Stimulated activated CD4-positive, alpha-beta T cell treated with anti-CD3 and anti-CD28 coated beads, TNF-alpha, amount 100 ng/mL, for 1 hour (primary cell): ENCODE measurements around the gene STAT3.
"Not testable (repeated sequence)": the region's sequence is repeated elsewhere in the genome, so short reads cannot be mapped to it uniquely, and the experiment has no call there.

Experiments used
- DNase-seq, 3 donors: peaks; one replicate each; pipeline ENCODE4 v3.0.0-alpha.2; 2020; ENCODE audit warnings: low read depth in 3 of 3, low spot score in 1 of 3

The STAT3 gene

GRCh38 chr17:42264366-42264765 is 123.9 kb downstream of the STAT3 start:
- not testable (repeated sequence) for DNase-seq
